ENCODE results near the gene C2CD2. TPM values are rescaled to one million over a fixed set of nuclear protein-coding genes. Genes with fewer than 3 reads are reported as not detected.

The C2CD2 gene
- total RNA-seq, 1 donor from 2014 or later = 45.0 TPM

DNA sequence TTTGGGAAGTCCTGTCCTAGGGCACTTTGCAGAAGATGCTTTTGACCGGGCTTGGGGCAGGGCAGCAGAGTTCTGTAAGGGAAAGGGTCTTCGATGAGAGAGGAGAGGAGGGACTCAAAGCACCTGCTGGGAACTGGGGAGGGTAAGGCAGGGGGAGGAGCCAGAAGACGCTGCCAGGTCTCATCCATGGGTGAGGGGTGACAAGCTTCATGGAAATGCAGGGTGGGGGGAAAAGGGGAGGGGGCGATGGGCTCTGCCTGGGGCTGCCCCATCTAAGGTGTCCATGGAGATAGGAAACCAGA lies 20.9 kb upstream of the C2CD2 start:
- H3K4me1 ChIP-seq = no peaks in the 10 kb centered on the region
- TF ChIP-seq, protein P1, sequence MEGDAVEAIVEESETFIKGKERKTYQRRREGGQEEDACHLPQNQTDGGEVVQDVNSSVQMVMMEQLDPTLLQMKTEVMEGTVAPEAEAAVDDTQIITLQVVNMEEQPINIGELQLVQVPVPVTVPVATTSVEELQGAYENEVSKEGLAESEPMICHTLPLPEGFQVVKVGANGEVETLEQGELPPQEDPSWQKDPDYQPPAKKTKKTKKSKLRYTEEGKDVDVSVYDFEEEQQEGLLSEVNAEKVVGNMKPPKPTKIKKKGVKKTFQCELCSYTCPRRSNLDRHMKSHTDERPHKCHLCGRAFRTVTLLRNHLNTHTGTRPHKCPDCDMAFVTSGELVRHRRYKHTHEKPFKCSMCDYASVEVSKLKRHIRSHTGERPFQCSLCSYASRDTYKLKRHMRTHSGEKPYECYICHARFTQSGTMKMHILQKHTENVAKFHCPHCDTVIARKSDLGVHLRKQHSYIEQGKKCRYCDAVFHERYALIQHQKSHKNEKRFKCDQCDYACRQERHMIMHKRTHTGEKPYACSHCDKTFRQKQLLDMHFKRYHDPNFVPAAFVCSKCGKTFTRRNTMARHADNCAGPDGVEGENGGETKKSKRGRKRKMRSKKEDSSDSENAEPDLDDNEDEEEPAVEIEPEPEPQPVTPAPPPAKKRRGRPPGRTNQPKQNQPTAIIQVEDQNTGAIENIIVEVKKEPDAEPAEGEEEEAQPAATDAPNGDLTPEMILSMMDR (IDR thresholded peaks at IDR 0.05) = no peak
- no peaks in the 10 kb centered on the region for H3K27me3 ChIP-seq
- no peak overlapping the region for H3K27ac ChIP-seq
- intact Hi-C loops (cut with DNase I) = no loop called here
- DNase-seq (ENCODE audit: low spot score in 2 of 2) = no peak
- no peak overlapping the region for H3K4me3 ChIP-seq
- no peaks in the 10 kb centered on the region for H3K9me3 ChIP-seq
- no peaks in the 10 kb centered on the region for H3K36me3 ChIP-seq

DNA sequence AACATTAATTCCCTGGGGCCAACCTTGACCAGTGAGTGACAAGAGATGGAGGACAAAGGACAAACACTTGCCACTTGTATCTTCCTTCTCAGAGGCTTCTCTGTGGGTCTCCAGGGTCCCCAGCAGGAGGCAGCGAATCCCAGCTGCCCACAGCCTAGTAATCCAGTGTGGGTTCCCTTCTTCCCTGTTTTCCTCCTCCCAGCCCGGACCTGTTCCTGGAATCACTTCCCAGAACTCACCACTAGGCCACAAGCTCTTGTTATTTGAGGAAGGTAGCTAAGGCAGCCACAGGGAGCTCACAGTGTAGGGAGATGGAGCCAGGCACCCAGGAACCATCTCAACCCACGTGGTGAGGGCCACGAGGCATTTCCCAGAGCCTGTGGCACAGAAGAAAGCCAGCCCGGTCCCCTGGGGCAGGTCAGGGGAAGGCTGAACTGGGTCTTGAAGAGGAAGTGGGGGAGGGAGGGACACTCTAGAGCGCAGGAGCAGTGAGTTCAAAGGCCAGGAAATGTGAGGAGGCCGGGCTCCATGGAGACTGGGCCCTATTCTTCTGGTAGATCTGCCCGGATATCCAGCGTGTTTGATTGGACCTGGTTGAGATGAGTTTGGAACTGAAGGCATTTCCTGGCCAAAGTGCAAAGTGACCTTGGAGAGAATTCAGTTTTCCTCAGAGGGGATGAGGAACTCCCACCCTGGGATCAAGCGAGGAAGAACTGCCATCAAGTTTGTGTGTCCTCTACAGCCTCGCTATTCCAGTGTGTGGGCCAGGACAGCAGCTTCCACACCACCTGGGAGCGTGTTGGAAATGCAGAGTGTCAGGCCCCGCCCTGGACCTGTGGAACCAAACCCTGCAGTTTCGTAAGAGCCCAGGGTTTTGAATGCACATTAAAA lies 20.3 kb upstream of the C2CD2 start:
- no peak for DNase-seq (ENCODE audit: low spot score in 2 of 2)
- no peaks in the 10 kb centered on the region for H3K36me3 ChIP-seq
- intact Hi-C loops (cut with DNase I) = no loop called here
- TF ChIP-seq, protein P1 (IDR thresholded peaks at IDR 0.05) = peak in 1 of 3 experiments; percentile 7
- no peaks in the 10 kb centered on the region for H3K9me3 ChIP-seq
- no peak overlapping the region for H3K27ac ChIP-seq
- no peak overlapping the region for H3K4me3 ChIP-seq
- H3K27me3 ChIP-seq = no peaks in the 10 kb centered on the region
- no peaks in the 10 kb centered on the region for H3K4me1 ChIP-seq

DNA sequence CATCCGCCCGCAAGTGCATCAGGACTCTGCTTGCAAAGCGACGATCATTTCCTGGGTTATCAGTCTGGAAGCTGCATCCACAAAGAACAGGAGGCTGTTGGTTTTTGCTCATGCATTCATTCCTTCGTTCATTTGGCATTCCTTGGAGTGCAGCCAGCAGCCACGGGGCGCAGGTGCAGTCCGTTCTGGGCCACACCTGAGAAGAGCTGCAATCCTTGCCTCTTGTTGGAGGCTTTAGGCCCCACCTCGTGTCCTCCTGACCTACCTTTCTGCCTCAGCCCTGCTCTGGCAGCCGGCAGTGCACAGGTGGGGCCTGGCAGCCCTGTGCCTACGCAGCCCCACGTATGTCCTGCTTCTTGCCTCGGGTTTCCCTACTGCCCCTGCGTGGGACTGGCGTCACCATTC lies 19.6 kb upstream of the C2CD2 start:
- intact Hi-C loops (cut with DNase I) = no loop called here
- H3K27ac ChIP-seq = no peak overlapping the region
- peak in 1 of 2 donors; percentile 58 for DNase-seq (ENCODE audit: low spot score in 2 of 2)
- no peak overlapping the region for H3K4me3 ChIP-seq
- H3K4me1 ChIP-seq = no peaks in the 10 kb centered on the region
- no peaks in the 10 kb centered on the region for H3K36me3 ChIP-seq
- TF ChIP-seq, protein P1 (IDR thresholded peaks at IDR 0.05) = no peak
- H3K27me3 ChIP-seq = no peaks in the 10 kb centered on the region
- H3K9me3 ChIP-seq = no peaks in the 10 kb centered on the region

DNA sequence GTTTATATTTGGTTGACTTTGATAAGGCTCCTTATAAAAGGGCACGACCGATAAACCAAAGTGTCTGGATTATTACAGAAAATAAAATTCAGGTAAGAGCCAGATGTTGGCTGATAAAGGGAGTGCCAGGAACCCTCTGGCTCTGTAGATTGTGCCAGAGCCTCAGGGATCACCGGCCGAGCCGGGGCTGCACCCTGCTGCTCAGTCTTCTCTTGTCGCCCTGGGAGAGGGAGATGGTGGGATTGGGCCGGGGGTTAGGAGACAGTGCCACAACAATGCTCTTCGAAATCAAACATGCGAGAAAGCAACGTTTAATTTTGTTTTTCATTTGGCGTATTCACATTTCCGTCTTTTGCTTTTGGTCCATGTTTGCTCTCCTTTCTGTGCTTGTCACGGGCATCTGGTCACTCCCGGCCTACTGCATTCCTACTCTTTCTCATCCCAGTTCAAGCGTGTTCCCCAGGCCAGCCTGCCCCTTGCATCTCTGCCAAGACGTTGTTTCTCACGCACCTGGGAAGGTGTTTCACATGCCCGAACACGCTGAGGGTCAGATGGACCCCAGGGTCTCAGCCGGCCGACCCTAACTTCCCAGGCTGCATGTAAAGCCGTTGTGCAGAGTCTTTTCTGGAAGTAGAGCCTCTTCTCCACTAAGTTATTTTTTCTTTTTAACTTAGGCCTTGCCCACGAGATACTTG lies 18.8 kb upstream of the C2CD2 start:
- peak in 1 of 2 donors; percentile 49 for DNase-seq (ENCODE audit: low spot score in 2 of 2)
- intact Hi-C loops (cut with DNase I) = no loop called here
- H3K36me3 ChIP-seq = no peaks in the 10 kb centered on the region
- no peaks in the 10 kb centered on the region for H3K9me3 ChIP-seq
- H3K27ac ChIP-seq = no peak overlapping the region
- H3K4me3 ChIP-seq = no peak overlapping the region
- TF ChIP-seq, protein P1 (IDR thresholded peaks at IDR 0.05) = no peak
- H3K27me3 ChIP-seq = no peaks in the 10 kb centered on the region
- no peaks in the 10 kb centered on the region for H3K4me1 ChIP-seq

DNA sequence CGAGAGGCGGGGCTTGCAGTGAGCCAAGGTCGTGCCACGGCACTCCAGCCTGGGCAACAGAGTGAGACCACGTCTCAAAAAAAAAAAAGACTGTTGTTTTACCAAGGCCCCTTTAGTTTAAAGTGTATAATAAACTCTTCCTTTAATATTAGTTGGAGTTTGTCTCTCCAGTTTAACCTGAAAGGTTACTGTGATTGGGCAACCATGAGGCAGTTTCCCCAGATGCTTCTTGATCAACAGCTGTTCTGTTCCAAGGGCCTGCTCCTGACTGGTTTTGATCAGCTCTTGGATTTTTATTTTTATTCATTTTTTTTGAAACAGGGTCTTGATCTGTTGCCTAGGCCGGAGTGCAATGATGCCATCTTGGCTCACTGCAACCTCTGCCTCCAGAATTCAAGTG lies 18.1 kb upstream of the C2CD2 start:
- no peaks in the 10 kb centered on the region for H3K36me3 ChIP-seq
- no peaks in the 10 kb centered on the region for H3K9me3 ChIP-seq
- no peak for DNase-seq (ENCODE audit: low spot score in 2 of 2)
- no peak overlapping the region for H3K4me3 ChIP-seq
- TF ChIP-seq, protein P1 (IDR thresholded peaks at IDR 0.05) = no peak
- intact Hi-C loops (cut with DNase I) = no loop called here
- no peaks in the 10 kb centered on the region for H3K27me3 ChIP-seq
- no peaks in the 10 kb centered on the region for H3K4me1 ChIP-seq
- H3K27ac ChIP-seq = no peak overlapping the region

Measured in ascending aorta (tissue), 2 donors.